HepG2 (cell line): ENCODE measurements around the gene TMEM229B. TPM values are rescaled to one million over a fixed set of nuclear protein-coding genes. Genes with fewer than 3 reads are reported as not detected.

Experiments used
- ATAC-seq: fragments of 200-7000 bp; cut with Tn5 transposase; 3 replicates; pipeline ENCODE4 v1.9.1; 2020; ENCODE audit warnings: mild to moderate bottlenecking, moderate library complexity
- BruUV-seq: library from RNA; stranded (reverse); fragments of 400-500 nt; replicated peaks from 2 replicates; lab custom pipeline; 2021; lab: Mats Ljungman, UMichigan
- CTCF ChIA-PET: fragments of 300-600 bp; formaldehyde crosslinking; extraction: SDS; loops from one replicate; lab custom pipeline; 2021; ENCODE audit warnings: low total read pairs, inconsistent platforms, low intra/inter-chr PET ratio; lab: Yijun Ruan, JAX
- POLR2A ChIA-PET: fragments of 350-600 bp; sonication (Branson Sonifier 250); formaldehyde crosslinking; loops from one replicate; lab custom pipeline; 2020; ENCODE audit warnings: antibody characterized with exemption, inconsistent platforms; lab: Yijun Ruan, JAX
- DNase-seq: peaks from one replicate; pipeline ENCODE4 v3.0.0-alpha.2; 2015; ENCODE audit warnings: low spot score
- FAIRE-seq: peaks from 3 replicates; lab custom pipeline; 2011; peaks lifted over from hg19 to GRCh38; lab: Jason Lieb, UNC
- H2AFZ ChIP-seq: one replicate; pipeline ENCODE4 v1.6.1; 2011; ENCODE audit warnings: low read length, inconsistent platforms
- H3K27ac ChIP-seq: fragments of 300-600 bp; 3 replicates; pipeline ENCODE4 v1.8.0; 2011; ENCODE audit warnings: mixed run types, mild to moderate bottlenecking, mixed read lengths, low read length, inconsistent platforms; ENCODE audit not compliant: insufficient read depth; ENCODE audit errors: extremely low read length
- H3K27me3 ChIP-seq, 2 experiments: fragments of 200-600 bp in 1 of 2; 2 replicates in 1 of 2; 3 replicates in 1 of 2; pipeline versions ENCODE4 v1.6.0 to v1.8.0; 2011; ENCODE audit warnings: low read length in 2 of 2, mild to moderate bottlenecking in 2 of 2, moderate library complexity in 2 of 2, inconsistent platforms in 1 of 2; ENCODE audit not compliant: insufficient read depth in 2 of 2, control insufficient read depth in 1 of 2
- H3K36me3 ChIP-seq, 2 experiments: fragments of 200-600 bp in 1 of 2; replicated peaks in 1 of 2; 2 replicates in 1 of 2; 3 replicates in 1 of 2; pipeline versions ENCODE4 v1.5.1 to v1.8.0; 2011; ENCODE audit warnings: low read length in 2 of 2, inconsistent platforms in 1 of 2; ENCODE audit not compliant: insufficient read depth in 2 of 2, control insufficient read depth in 1 of 2
- H3K4me1 ChIP-seq: 2 replicates; pipeline ENCODE4 v1.5.1; 2012; ENCODE audit warnings: low read length, inconsistent platforms; ENCODE audit not compliant: insufficient read depth
- H3K4me2 ChIP-seq: 2 replicates; pipeline ENCODE4 v1.6.0; 2011; ENCODE audit warnings: low read depth, low read length, inconsistent platforms
- H3K4me3 ChIP-seq, 3 experiments: fragments of 200-600 bp in 1 of 3; sonication (generic), shearing (Covaris generic) in 1 of 3; replicated peaks in 1 of 3; 2 replicates each; pipeline ENCODE4 v1.5.1; 2011 to 2016; ENCODE audit warnings: low read length in 3 of 3, inconsistent platforms in 2 of 3, low read depth in 2 of 3, mild to moderate bottlenecking in 2 of 3, control low read depth in 1 of 3, mixed read lengths in 1 of 3; ENCODE audit not compliant: insufficient read depth in 1 of 3
- H3K79me2 ChIP-seq: one replicate; pipeline ENCODE4 v1.6.1; 2011; ENCODE audit warnings: low read length, inconsistent platforms; ENCODE audit not compliant: insufficient read depth
- H3K9ac ChIP-seq: 2 replicates; pipeline ENCODE4 v1.6.0; 2011; ENCODE audit warnings: mild to moderate bottlenecking, low read depth, low read length, inconsistent platforms; ENCODE audit not compliant: insufficient read depth
- H3K9me3 ChIP-seq: 2 replicates; pipeline ENCODE4 v1.5.1; 2012; ENCODE audit warnings: mild to moderate bottlenecking, low read length
- H4K20me1 ChIP-seq: 2 replicates; pipeline ENCODE4 v1.6.0; 2011; ENCODE audit warnings: inconsistent platforms, mild to moderate bottlenecking, low read length, moderate library complexity; ENCODE audit not compliant: insufficient read depth
- CC2D1A ChIP-seq: sonication (generic); formaldehyde crosslinking; IDR thresholded peaks from 2 replicates; pipeline ENCODE4 v1.8.1; 2023; ENCODE audit warnings: mild to moderate bottlenecking, missing genetic modification reagents
- HCFC1 ChIP-seq: fragments of 150-350 bp; IDR thresholded peaks from 2 replicates; pipeline ENCODE4 v1.6.1; 2014; ENCODE audit warnings: low read depth, low read length
- HDAC6 ChIP-seq: fragments of 200-600 bp; sonication (generic); IDR thresholded peaks from 2 replicates; pipeline ENCODE4 v1.7.0; 2017; ENCODE audit warnings: mild to moderate bottlenecking, antibody characterized with exemption, low read length, low read depth
- KDM1A ChIP-seq: IDR thresholded peaks from 2 replicates; pipeline ENCODE4 v1.6.1; 2016; ENCODE audit warnings: missing compliant biosample characterization
- THAP11 ChIP-seq: IDR thresholded peaks from 2 replicates; pipeline ENCODE4 v1.6.1; 2016; ENCODE audit warnings: missing biosample characterization, missing genetic modification reagents
- WGBS: methylation state at CpG from one replicate; pipeline ENCODE4 v1.1.6; 2017; ENCODE audit warnings: low lambda C conversion rate; 5-methylcytosine and 5-hydroxymethylcytosine counted together
- in situ Hi-C: cut with HindIII; loops from 2 replicates; pipeline ENCODE4 v1.10.0; 2017; ENCODE audit warnings: low pct_unique_long_range_greater_than_20kb; ENCODE audit not compliant: extremely low pct_ligation_motif_present
- intact Hi-C: fragments of 100-400 bp; cut with micrococcal nuclease; formaldehyde crosslinking; loops from one replicate; pipeline ENCODE4 v1.10.0; 2022; ENCODE audit not compliant: unreplicated experiment
- polyA plus RNA-seq, 8 experiments: library from polyadenylated mRNA; depleted of rRNA in 3 of 8; stranded (reverse) in 7 of 8; unstranded in 1 of 8; fragments of >200 nt; fragmentation: Illumina TruSeq in 4 of 8; extraction: Trizol in 4 of 8; gene quantifications; 2 replicates each; pipeline versions ENCODE4 v1.2.1 to v1.2.3, GENCODE V29; 2011 to 2016; ENCODE audit warnings: low read depth in 4 of 8, missing spikeins in 1 of 8, mixed read lengths in 1 of 8; ENCODE audit not compliant: insufficient read depth in 1 of 8
- total RNA-seq, 5 experiments: library from RNA; depleted of rRNA; stranded (reverse); fragments of >200 nt; fragmentation: Illumina TruSeq; extraction: Trizol; gene quantifications; 2 replicates each; pipeline ENCODE4 v1.2.3, GENCODE V29; 2016; ENCODE audit warnings: low read depth in 1 of 5
- TF ChIP-seq, protein P1 (sequence below): sonication (generic); formaldehyde crosslinking; IDR thresholded peaks from 2 replicates; pipeline ENCODE4 v1.5.1; 2020; ENCODE audit warnings: missing genetic modification reagents, mild to moderate bottlenecking, borderline replicate concordance
- TF ChIP-seq, protein P2 (sequence below): sonication (generic); formaldehyde crosslinking; IDR thresholded peaks from 2 replicates; pipeline ENCODE4 v1.5.0; 2020; ENCODE audit warnings: mild to moderate bottlenecking, missing genetic modification reagents, borderline replicate concordance
- TF ChIP-seq, protein P3 (sequence below): sonication (generic); formaldehyde crosslinking; IDR thresholded peaks from 2 replicates; pipeline ENCODE4 v1.8.1; 2022; ENCODE audit warnings: mild to moderate bottlenecking, missing genetic modification reagents

Gene TMEM229B
- total and polyA plus RNA-seq, 2 of the 13 experiments (the other 11 are each of a cell fraction or from before 2014, with no cell fraction given): 0.69 to 1.1 TPM

DNA sequence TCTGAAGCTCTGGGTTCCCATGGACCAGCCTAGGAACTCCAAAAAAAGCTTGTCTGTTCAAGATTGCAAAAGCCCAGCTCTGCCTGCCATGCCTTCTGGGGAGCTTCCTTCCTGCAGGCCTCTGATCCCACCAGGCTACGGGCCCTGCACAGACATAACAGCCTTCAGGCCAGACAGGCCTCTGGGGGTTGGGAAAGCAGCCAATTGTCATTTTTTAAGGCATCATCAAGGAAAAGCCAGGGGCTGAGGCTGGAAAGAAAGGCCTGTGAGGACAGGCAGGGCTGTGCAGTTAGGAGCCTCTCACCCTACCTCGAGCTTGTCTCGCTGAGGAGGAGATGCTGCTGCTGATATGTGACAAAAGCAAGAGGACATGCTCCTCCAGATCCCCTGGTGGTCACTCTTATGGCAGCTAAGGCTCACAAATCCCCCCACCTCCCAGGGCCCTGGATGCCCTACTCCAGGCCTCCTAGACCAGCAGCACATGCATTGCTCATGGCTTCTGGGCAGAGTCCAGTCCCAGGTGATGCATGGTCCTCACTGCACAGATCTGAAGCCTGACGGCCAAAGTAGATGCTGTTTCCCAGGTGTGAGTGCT is 2.9 kb downstream of the TMEM229B start:
- Histone ChIP-seq H3K4me2 (no peak overlapping the region), H3K36me3 (no peaks in the 10 kb centered on the region)
- CTCF ChIA-PET: no interaction called here
- TF ChIP-seq THAP11 (no peak), HCFC1 (no peak)
- TF ChIP-seq, all 625 proteins: peak for 0
- ATAC-seq (peak; percentile 43), FAIRE-seq (no peak), DNase-seq (no peak)
- H3K9me3 ChIP-seq: no peaks in the 10 kb centered on the region
- peaks cover 0 to 10% of the 10 kb centered on the region in 2 experiments; a peak in 3 of 5 replicates for H3K27me3 ChIP-seq
- WGBS: 17% methylated on average over 4 of the region's 4 CpGs
- intact Hi-C loops (no loop called here), in situ Hi-C loops (no loop called here)
- H3K27ac ChIP-seq: no peak overlapping the region
- H2AFZ ChIP-seq: no peak overlapping the region
- peaks cover 18% of the 10 kb centered on the region for H3K4me1 ChIP-seq
- no peak overlapping the region for H3K9ac ChIP-seq
- H4K20me1 ChIP-seq: no peaks in the 10 kb centered on the region
- no peak overlapping the region for H3K4me3 ChIP-seq
- POLR2A ChIA-PET: no interaction called here
- BruUV-seq: no TSS peak
- no peaks in the 10 kb centered on the region for H3K79me2 ChIP-seq

DNA sequence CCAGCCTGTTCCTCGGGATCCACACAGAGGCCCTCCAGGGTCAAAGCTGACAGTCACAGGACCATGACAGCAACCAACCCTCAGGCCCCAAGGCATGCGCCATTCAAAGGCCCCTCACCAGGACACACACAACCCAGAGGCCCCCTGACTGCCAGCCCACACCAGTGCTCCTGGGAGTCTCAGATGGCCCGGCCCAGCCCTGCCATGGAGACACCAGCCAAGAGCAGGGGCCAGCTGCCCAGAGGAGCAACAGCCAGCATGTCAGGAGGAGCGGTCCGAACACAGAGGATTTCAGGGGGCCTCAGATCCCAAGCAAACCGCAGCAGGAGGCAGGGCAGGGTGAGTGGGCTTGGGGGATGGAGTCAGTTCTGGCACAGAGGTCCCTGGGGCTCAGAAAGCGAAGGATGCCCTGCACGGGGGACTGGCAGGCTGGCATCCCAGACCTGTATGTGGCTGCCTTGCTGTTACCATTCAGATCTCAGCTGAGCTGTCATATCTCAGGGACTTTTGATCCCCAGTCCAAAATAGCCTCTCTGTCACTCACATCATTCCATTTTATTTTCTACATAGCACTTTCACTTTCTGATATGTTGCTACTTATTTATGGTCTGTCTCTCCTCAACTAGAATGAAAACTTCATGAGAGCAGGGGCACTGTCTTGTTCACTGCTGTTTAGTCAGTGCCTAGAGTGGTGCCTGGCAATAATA is 4.8 kb downstream of the TMEM229B start:
- ChIA-PET POLR2A (no interaction called here), CTCF (no interaction called here)
- no TSS peak for BruUV-seq
- WGBS: 33% methylated on average over 6 of the region's 8 CpGs
- DNase-seq (no peak), FAIRE-seq (no peak), ATAC-seq (peak; percentile 10; the same call in 2 of the 3 replicates)
- peaks cover 11% of the 10 kb centered on the region for H3K4me1 ChIP-seq
- no peak overlapping the region for H3K9ac ChIP-seq
- no peaks in the 10 kb centered on the region for H3K36me3 ChIP-seq
- H3K9me3 ChIP-seq: no peaks in the 10 kb centered on the region
- peaks cover 0 to 14% of the 10 kb centered on the region in 2 experiments; a peak in 2 of 5 replicates for H3K27me3 ChIP-seq
- H2AFZ ChIP-seq: no peak overlapping the region
- in situ Hi-C loops: no loop called here
- H3K79me2 ChIP-seq: no peaks in the 10 kb centered on the region
- no peaks in the 10 kb centered on the region for H4K20me1 ChIP-seq
- H3K4me2 ChIP-seq: peak overlapping the region; percentile 20; the same call in 1 of the 2 replicates
- H3K27ac ChIP-seq: no peak overlapping the region
- H3K4me3 ChIP-seq: no peak overlapping the region; a peak in 1 of 6 replicates
- intact Hi-C loops: no loop called here
- no peak for TF ChIP-seq KDM1A (CRISPR knock-in tag)
- no peak for TF ChIP-seq CC2D1A (CRISPR knock-in tag)
- TF ChIP-seq, protein P1, sequence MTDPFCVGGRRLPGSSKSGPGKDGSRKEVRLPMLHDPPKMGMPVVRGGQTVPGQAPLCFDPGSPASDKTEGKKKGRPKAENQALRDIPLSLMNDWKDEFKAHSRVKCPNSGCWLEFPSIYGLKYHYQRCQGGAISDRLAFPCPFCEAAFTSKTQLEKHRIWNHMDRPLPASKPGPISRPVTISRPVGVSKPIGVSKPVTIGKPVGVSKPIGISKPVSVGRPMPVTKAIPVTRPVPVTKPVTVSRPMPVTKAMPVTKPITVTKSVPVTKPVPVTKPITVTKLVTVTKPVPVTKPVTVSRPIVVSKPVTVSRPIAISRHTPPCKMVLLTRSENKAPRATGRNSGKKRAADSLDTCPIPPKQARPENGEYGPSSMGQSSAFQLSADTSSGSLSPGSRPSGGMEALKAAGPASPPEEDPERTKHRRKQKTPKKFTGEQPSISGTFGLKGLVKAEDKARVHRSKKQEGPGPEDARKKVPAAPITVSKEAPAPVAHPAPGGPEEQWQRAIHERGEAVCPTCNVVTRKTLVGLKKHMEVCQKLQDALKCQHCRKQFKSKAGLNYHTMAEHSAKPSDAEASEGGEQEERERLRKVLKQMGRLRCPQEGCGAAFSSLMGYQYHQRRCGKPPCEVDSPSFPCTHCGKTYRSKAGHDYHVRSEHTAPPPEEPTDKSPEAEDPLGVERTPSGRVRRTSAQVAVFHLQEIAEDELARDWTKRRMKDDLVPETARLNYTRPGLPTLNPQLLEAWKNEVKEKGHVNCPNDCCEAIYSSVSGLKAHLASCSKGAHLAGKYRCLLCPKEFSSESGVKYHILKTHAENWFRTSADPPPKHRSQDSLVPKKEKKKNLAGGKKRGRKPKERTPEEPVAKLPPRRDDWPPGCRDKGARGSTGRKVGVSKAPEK (CRISPR knock-in tag): no peak
- TF ChIP-seq, protein P2, sequence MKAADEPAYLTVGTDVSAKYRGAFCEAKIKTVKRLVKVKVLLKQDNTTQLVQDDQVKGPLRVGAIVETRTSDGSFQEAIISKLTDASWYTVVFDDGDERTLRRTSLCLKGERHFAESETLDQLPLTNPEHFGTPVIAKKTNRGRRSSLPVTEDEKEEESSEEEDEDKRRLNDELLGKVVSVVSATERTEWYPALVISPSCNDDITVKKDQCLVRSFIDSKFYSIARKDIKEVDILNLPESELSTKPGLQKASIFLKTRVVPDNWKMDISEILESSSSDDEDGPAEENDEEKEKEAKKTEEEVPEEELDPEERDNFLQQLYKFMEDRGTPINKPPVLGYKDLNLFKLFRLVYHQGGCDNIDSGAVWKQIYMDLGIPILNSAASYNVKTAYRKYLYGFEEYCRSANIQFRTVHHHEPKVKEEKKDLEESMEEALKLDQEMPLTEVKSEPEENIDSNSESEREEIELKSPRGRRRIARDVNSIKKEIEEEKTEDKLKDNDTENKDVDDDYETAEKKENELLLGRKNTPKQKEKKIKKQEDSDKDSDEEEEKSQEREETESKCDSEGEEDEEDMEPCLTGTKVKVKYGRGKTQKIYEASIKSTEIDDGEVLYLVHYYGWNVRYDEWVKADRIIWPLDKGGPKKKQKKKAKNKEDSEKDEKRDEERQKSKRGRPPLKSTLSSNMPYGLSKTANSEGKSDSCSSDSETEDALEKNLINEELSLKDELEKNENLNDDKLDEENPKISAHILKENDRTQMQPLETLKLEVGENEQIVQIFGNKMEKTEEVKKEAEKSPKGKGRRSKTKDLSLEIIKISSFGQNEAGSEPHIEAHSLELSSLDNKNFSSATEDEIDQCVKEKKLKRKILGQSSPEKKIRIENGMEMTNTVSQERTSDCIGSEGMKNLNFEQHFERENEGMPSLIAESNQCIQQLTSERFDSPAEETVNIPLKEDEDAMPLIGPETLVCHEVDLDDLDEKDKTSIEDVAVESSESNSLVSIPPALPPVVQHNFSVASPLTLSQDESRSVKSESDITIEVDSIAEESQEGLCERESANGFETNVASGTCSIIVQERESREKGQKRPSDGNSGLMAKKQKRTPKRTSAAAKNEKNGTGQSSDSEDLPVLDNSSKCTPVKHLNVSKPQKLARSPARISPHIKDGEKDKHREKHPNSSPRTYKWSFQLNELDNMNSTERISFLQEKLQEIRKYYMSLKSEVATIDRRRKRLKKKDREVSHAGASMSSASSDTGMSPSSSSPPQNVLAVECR (CRISPR knock-in tag): no peak
- TF ChIP-seq HDAC6: no peak
- TF ChIP-seq, protein P3, sequence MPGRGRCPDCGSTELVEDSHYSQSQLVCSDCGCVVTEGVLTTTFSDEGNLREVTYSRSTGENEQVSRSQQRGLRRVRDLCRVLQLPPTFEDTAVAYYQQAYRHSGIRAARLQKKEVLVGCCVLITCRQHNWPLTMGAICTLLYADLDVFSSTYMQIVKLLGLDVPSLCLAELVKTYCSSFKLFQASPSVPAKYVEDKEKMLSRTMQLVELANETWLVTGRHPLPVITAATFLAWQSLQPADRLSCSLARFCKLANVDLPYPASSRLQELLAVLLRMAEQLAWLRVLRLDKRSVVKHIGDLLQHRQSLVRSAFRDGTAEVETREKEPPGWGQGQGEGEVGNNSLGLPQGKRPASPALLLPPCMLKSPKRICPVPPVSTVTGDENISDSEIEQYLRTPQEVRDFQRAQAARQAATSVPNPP (CRISPR knock-in tag): no peak
